Caco-2 (cell line): ENCODE measurements around the gene TMEM218. TPM values are rescaled to one million over a fixed set of nuclear protein-coding genes. Genes with fewer than 3 reads are reported as not detected.
"Not testable (repeated sequence)": the region's sequence is repeated elsewhere in the genome, so short reads cannot be mapped to it uniquely, and the experiment has no call there.

Experiments used
- BruUV-seq: library from RNA; stranded (reverse); fragments of 400-500 nt; replicated peaks from 2 replicates; lab custom pipeline; 2021; lab: Mats Ljungman, UMichigan
- CTCF ChIA-PET: fragments of 300-600 bp; sonication (Branson Sonifier 250); formaldehyde crosslinking; loops from one replicate; lab custom pipeline; 2022; ENCODE audit warnings: antibody characterized with exemption; lab: Charles Lee
- POLR2A ChIA-PET: fragments of 300-600 bp; sonication (Branson Sonifier 250); formaldehyde crosslinking; loops from one replicate; lab custom pipeline; 2022; ENCODE audit warnings: antibody characterized with exemption; lab: Charles Lee
- DNase-seq, 2 experiments: peaks; one replicate each; pipeline versions ENCODE4 v3.0.0 to v3.0.0-alpha.2; 2020 to 2022
- H3K27me3 ChIP-seq: replicated peaks from 2 replicates; pipeline ENCODE4 v1.6.0; 2011; ENCODE audit warnings: low read length; ENCODE audit not compliant: control insufficient read depth, insufficient read depth
- H3K36me3 ChIP-seq: 2 replicates; pipeline ENCODE4 v1.5.1; 2011; ENCODE audit warnings: low read length; ENCODE audit not compliant: control insufficient read depth, insufficient read depth
- H3K4me1 ChIP-seq: fragments of 250-450 bp; sonication (Bioruptor Pico); 2 replicates; pipeline ENCODE4 v1.5.1; 2020; ENCODE audit warnings: mild to moderate bottlenecking
- H3K4me3 ChIP-seq: 2 replicates; pipeline ENCODE4 v1.5.1; 2011; ENCODE audit warnings: low read depth, mild to moderate bottlenecking, control low read depth, low read length
- H3K9me3 ChIP-seq: fragments of 250-450 bp; sonication (Bioruptor Pico); 2 replicates; pipeline ENCODE4 v1.5.1; 2020; ENCODE audit warnings: mild to moderate bottlenecking, moderate library complexity
- H3K27ac Mint-ChIP-seq: one replicate; pipeline ENCODE4 v1.8.0; 2022; ENCODE audit warnings: mixed read lengths; ENCODE audit not compliant: unreplicated experiment
- H3K27me3 Mint-ChIP-seq: one replicate; pipeline ENCODE4 v1.8.0; 2022; ENCODE audit warnings: mixed read lengths; ENCODE audit not compliant: insufficient read depth, unreplicated experiment
- H3K36me3 Mint-ChIP-seq: one replicate; pipeline ENCODE4 v1.8.0; 2022; ENCODE audit warnings: mild to moderate bottlenecking, mixed read lengths; ENCODE audit not compliant: insufficient read depth, unreplicated experiment
- H3K4me1 Mint-ChIP-seq: one replicate; pipeline ENCODE4 v1.8.0; 2022; ENCODE audit warnings: low read depth, mixed read lengths; ENCODE audit not compliant: unreplicated experiment
- H3K4me3 Mint-ChIP-seq: one replicate; pipeline ENCODE4 v1.8.0; 2022; ENCODE audit warnings: mild to moderate bottlenecking, moderate library complexity, mixed read lengths; ENCODE audit not compliant: unreplicated experiment
- H3K9me3 Mint-ChIP-seq: one replicate; pipeline ENCODE4 v1.8.0; 2022; ENCODE audit warnings: mixed read lengths; ENCODE audit not compliant: unreplicated experiment
- intact Hi-C: fragments of 100-400 bp; cut with micrococcal nuclease; formaldehyde crosslinking; loops from one replicate; pipeline ENCODE4 v1.10.0; 2022; ENCODE audit not compliant: unreplicated experiment
- total RNA-seq: library from RNA; stranded (reverse); gene quantifications from 2 replicates; pipeline ENCODE4 v1.2.3, GENCODE V29; 2022
- TF ChIP-seq, protein P1 (sequence below), 2 experiments: fragments of 200-600 bp in 1 of 2; IDR thresholded peaks; 1 replicate in 1 of 2; 2 replicates in 1 of 2; pipeline versions ENCODE4 v1.5.1 to v1.8.0; 2011 to 2022; ENCODE audit warnings: antibody characterized with exemption in 1 of 2, control low read depth in 1 of 2, inconsistent platforms in 1 of 2, low read depth in 1 of 2, low read length in 1 of 2, mild to moderate bottlenecking in 1 of 2, moderate library complexity in 1 of 2; ENCODE audit not compliant: insufficient read depth in 1 of 2, severe bottlenecking in 1 of 2, unreplicated experiment in 1 of 2

The TMEM218 gene
- total RNA-seq, 1 experiment from 2014 or later: 20.3 TPM

DNA sequence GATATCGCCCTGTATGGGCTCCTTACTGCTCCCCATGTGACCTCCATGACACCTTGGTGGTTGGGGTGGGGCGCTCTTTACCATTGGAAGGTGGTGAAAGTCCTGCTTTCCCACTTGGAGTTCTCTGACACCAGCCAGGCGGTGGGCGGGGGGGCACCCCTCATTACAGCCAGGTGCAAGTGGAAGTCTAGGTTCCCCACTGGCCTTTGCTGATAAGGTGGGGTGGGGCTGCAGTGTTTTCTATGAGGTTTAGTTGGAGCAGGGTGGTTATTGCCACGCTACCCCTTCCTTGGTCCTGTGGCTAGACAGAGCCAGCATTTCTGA lies 53.8 kb downstream of the TMEM218 start:
- peaks cover 17% of the 10 kb centered on the region for H3K4me1 Mint-ChIP-seq

DNA sequence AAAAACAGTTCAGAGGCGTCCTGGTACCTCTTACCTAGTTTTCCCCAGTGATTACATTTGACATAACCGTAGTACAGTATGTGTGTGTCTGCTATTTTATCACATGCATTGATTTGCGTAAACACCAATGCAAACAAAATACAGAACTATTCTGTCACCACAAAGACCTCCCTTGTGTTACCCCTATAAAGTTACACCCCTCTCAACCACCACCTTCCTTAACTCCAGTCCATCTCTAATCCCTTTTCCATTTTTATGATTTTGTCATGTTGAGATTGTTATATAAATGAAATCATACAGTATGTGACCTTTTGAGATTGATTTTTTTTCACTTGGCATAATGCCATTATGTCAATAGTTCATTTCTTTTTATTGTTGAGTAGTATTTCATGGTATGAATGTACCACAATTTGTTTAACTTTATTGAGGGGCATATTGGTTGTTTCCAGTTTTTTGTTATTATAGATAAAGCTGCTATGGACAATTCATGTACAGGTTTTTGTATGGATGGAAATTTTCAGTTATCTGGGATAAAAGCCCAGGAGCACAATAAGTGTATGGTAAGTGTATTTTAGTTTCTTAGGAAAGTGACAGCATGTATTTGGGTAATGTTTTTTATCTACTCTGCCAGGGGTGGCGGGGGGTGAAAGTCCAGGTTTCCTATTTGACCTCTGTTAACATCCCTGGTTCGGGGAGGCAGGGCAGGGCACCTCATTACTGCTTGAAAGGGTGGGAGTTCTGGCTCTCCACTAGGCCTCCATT lies 54.3 kb downstream of the TMEM218 start:
- no peak overlapping the region for H3K27ac Mint-ChIP-seq
- POLR2A ChIA-PET: no interaction called here
- H3K27me3 Mint-ChIP-seq: no peaks in the 10 kb centered on the region
- peaks cover 17% of the 10 kb centered on the region for H3K4me1 Mint-ChIP-seq
- intact Hi-C loops: loop anchor here (5.0 kb wide), 1 partner anchor 85 kb away; no protein-coding TSS in a partner anchor
- CTCF ChIA-PET: no interaction called here
- no TSS peak for BruUV-seq
- Histone ChIP-seq H3K27me3 (no peaks in the 10 kb centered on the region), H3K4me3 (no peak overlapping the region), H3K4me1 (peaks cover 32% of the 10 kb centered on the region), H3K36me3 (no peaks in the 10 kb centered on the region), H3K9me3 (peaks cover 3% of the 10 kb centered on the region; the same call in 1 of the 2 replicates)
- TF ChIP-seq, protein P1, sequence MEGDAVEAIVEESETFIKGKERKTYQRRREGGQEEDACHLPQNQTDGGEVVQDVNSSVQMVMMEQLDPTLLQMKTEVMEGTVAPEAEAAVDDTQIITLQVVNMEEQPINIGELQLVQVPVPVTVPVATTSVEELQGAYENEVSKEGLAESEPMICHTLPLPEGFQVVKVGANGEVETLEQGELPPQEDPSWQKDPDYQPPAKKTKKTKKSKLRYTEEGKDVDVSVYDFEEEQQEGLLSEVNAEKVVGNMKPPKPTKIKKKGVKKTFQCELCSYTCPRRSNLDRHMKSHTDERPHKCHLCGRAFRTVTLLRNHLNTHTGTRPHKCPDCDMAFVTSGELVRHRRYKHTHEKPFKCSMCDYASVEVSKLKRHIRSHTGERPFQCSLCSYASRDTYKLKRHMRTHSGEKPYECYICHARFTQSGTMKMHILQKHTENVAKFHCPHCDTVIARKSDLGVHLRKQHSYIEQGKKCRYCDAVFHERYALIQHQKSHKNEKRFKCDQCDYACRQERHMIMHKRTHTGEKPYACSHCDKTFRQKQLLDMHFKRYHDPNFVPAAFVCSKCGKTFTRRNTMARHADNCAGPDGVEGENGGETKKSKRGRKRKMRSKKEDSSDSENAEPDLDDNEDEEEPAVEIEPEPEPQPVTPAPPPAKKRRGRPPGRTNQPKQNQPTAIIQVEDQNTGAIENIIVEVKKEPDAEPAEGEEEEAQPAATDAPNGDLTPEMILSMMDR (IDR thresholded peaks at IDR 0.05; ENCODE audit: insufficient read depth in 1 of 2, low read depth in 1 of 2, low read length in 1 of 2, severe bottlenecking in 1 of 2, unreplicated experiment in 1 of 2): no peak
- H3K9me3 Mint-ChIP-seq: no peaks in the 10 kb centered on the region
- H3K36me3 Mint-ChIP-seq: no peaks in the 10 kb centered on the region
- DNase-seq: no peak
- no peak overlapping the region for H3K4me3 Mint-ChIP-seq

More for the DNA sequence above, 53.8 kb downstream of the TMEM218 start:
- Histone ChIP-seq H3K4me3 (no peak overlapping the region), H3K9me3 (peaks cover 3% of the 10 kb centered on the region; the same call in 1 of the 2 replicates), H3K27me3 (no peaks in the 10 kb centered on the region), H3K36me3 (no peaks in the 10 kb centered on the region), H3K4me1 (peaks cover 37% of the 10 kb centered on the region)
- no peaks in the 10 kb centered on the region for H3K27me3 Mint-ChIP-seq
- POLR2A ChIA-PET: interaction anchor here (0.8 kb wide), 1 partner anchor 54 kb away, joined by 3 read pairs; the partner anchor contains the start of gene TMEM218
- no peak for DNase-seq
- no peaks in the 10 kb centered on the region for H3K9me3 Mint-ChIP-seq
- TF ChIP-seq, protein P1 (IDR thresholded peaks at IDR 0.05; ENCODE audit: insufficient read depth in 1 of 2, low read depth in 1 of 2, low read length in 1 of 2, severe bottlenecking in 1 of 2, unreplicated experiment in 1 of 2): no peak
- no peak overlapping the region for H3K27ac Mint-ChIP-seq
- intact Hi-C loops: loop anchor here (1.0 to 5.0 kb wide), 2 partner anchors 54 to 85 kb away; partner anchors contain the start of gene TMEM218
- CTCF ChIA-PET: interaction anchor here (1.3 kb wide), 1 partner anchor 28 kb away, joined by 4 read pairs; no protein-coding TSS in a partner anchor
- no TSS peak for BruUV-seq
- no peak overlapping the region for H3K4me3 Mint-ChIP-seq
- no peaks in the 10 kb centered on the region for H3K36me3 Mint-ChIP-seq

DNA sequence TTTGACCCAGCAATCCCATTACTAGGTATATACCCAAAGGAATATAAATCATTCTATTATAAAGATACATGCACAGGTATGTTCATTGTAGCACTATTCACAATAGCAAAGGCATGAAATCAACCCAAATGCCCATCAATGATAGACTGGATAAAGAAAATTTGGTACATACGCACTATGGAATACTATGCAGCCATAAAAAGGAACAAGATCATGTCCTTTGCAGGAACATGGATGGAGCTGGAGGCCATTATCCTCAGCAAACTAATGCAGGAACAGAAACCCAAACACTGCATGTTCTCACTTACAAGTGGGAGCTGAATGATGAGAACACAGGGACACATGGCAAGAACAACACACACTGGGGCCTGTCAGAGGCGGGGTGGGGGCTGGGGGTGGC lies 55.3 kb downstream of the TMEM218 start:
- POLR2A ChIA-PET, H3K27ac Mint-ChIP-seq, BruUV-seq, H3K27me3 ChIP-seq, H3K36me3 Mint-ChIP-seq, H3K4me3 ChIP-seq, H3K9me3 Mint-ChIP-seq, H3K27me3 Mint-ChIP-seq, CTCF ChIA-PET, H3K4me3 Mint-ChIP-seq, DNase-seq, H3K9me3 ChIP-seq, H3K36me3 ChIP-seq: not testable (repeated sequence)
- H3K4me1 Mint-ChIP-seq: peaks cover 17% of the 10 kb centered on the region
- intact Hi-C loops: loop anchor here (5.0 kb wide), 1 partner anchor 84 kb away; no protein-coding TSS in a partner anchor
- H3K4me1 ChIP-seq: peaks cover 32% of the 10 kb centered on the region
